GM10266 (cell line): ENCODE measurements around the gene MAP3K9.

ENCODE experiments used
- DNase-seq: peaks from one replicate; pipeline ENCODE4 v3.0.0; 2012; ENCODE audit errors: extremely low spot score
- CTCF ChIP-seq: IDR thresholded peaks from 2 replicates; pipeline ENCODE4 v1.5.1; 2012; ENCODE audit warnings: mild to moderate bottlenecking, low read depth; ENCODE audit not compliant: control insufficient read depth, insufficient read depth; ENCODE audit errors: missing control alignments

MAP3K9 gene

GRCh38 chr14:70735043-70735442, 74.3 kb downstream of the MAP3K9 start:
- TF ChIP-seq CTCF = no peak
- no peak for DNase-seq

DNA sequence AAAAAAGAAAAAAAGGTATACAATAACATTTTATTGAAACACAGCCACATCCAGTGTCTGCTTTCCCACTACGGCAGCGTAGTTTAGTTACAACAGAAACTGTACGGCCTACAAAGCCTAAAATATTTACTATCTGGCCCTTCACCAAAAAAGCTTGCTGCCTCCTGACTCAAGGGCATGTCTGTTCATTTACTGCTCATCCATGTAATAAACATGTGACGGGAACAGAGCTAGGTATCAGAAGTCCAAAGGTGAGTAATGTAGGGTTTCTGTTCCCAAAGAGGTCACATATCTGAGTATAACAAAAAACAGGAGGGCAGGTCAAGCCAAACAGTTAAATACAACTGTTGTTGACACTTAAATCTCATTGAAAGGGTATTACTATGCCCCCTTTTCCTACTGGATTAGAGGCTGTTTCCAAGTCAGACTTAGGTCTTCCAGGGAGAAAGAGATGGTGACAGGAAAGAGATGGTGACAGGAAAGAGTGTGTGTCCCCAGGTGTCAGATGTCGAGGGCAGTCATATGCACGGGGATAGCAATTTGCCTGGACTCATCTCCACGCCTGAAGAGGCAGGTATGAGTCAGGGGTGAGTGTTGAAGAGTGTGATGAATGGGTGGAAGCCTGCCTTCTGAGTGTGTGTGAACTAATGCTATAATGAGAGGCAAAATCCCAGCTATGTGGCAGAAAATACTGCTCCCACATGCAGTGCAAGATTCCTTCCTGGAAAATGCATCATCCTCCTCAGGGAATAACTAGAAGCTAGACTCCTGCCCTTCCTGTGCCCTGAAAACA, 77.7 kb downstream of the MAP3K9 start:
- no peak for TF ChIP-seq CTCF
- no peak for DNase-seq

- DNase-seq = no peak
Observed at GRCh38 chr14:70730393-70730792, 78.9 kb downstream of the MAP3K9 start.

GRCh38 chr14:70726651-70727375, 82.5 kb downstream of the MAP3K9 start:
- no peak for DNase-seq
- no peak for TF ChIP-seq CTCF

More at GRCh38 chr14:70730393-70730792, 78.9 kb downstream of the MAP3K9 start:
- no peak for TF ChIP-seq CTCF

- no peak for DNase-seq
- no peak for TF ChIP-seq CTCF
Observed at GRCh38 chr14:70724944-70725343, 84.4 kb downstream of the MAP3K9 start.

- DNase-seq = no peak
- TF ChIP-seq CTCF = no peak
Observed at GRCh38 chr14:70724110-70724509, 85.2 kb downstream of the MAP3K9 start.

GRCh38 chr14:70723276-70723675, 86.0 kb downstream of the MAP3K9 start:
- DNase-seq = no peak
- no peak for TF ChIP-seq CTCF
